Measurements from ENCODE around the gene FGF3.

FGF3 gene

DNA sequence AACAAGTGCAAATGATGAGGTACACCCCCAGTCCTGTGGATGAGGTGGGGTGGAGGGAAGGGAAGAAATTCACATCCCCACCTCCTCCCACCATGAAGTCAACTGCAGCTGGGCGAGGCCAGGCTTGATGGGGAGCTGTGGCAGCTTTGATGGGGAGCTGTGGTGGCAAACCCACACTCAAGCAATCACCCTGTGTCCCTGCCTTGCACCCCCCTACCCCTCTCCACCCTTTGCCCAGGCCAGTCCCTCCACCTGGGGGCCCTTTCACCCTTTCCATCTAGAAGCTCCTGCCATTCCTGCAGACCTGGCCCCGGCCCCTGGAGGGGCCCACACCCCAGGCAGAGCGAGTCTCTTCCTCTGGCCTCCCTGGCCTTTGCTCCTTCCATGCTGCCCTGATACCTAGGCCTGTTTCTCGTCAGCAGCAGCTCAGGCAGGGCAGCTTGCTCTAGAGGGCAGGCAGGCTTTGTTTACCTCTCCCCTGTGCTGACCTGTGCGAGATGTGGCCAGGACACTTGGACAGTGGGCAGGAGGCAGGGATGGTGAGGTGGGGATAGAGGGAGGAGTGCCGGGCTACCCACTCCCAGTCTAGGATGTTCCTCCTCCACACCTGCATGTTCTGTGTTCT, 4.5 kb upstream of the FGF3 start:
- DNase-seq (ENCODE audit: low spot score): peak; percentile 16

- no peak for DNase-seq (ENCODE audit: low spot score)
These were observed 3.7 kb upstream of the FGF3 start for GRCh38 chr11:69822676-69823494.

DNA sequence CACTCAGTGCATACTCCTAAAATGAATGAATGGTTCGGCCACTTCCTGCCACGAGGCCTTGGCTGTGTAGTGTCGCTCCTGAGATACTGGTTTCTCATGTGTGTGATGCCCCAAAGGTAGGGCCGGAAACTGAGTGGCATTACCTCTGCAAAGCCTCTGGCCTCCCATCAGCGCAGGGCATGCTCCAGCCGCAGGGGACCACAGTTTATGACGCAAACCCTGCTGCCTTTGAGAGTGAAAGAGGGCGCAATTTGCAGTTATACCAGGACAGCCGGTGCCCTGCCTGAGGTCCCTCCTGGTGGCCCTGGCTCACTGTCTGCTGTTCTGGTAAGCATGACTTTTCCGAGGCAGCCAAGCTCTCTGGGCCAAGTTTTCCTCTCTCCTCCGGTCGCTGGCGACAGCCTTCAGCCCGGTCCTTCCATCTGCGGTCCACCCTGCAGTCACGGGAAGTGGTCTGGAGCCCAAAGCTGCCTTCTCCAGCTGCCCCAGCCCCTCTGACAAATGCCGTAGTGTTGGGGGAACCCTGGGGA, 2.4 kb upstream of the FGF3 start:
- no peak for DNase-seq (ENCODE audit: low spot score)

GRCh38 chr11:69820441-69820840, 1.2 kb upstream of the FGF3 start:
- no peak for DNase-seq (ENCODE audit: low spot score)

DNA sequence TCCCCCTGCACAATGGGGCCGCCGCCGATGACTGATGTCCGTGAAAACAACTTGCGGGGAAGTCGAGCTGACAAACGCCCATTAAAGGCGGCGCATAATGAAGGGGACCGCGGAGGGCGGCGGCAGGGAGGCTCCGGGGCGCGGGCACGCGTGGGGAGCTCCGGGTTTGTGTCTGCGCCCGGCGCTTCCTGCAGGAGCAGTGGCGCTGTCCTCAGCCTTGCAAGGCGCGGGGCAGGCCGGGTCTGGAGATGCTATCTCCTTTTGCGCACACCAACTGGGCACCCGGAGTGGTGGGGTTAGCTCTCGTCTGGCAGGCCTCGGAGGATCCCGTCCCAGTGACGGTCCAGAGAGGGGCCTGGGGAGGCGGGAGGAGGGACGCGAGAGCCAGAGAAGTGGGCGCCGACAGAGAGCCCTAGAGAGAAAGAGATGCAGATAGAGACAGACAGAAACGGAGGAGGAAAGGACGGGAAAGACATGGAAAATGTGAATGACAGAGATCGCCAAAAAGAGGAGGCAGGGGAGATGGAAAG, 390 bp upstream of the FGF3 start:
- DNase-seq (ENCODE audit: low spot score): no peak

- DNase-seq (ENCODE audit: low spot score): no peak
These were observed 999 bp downstream of the FGF3 start for GRCh38 chr11:69818231-69818602.

GRCh38 chr11:69817265-69818230, 1.7 kb downstream of the FGF3 start:
- DNase-seq (ENCODE audit: low spot score): peak; percentile 90

- DNase-seq (ENCODE audit: low spot score): no peak
These were observed 2.5 kb downstream of the FGF3 start for GRCh38 chr11:69816671-69817070.

GRCh38 chr11:69815973-69816372, 3.2 kb downstream of the FGF3 start:
- no peak for DNase-seq (ENCODE audit: low spot score)

- DNase-seq (ENCODE audit: low spot score): no peak
These were observed 4.3 kb downstream of the FGF3 start for GRCh38 chr11:69814902-69815301.

DNA sequence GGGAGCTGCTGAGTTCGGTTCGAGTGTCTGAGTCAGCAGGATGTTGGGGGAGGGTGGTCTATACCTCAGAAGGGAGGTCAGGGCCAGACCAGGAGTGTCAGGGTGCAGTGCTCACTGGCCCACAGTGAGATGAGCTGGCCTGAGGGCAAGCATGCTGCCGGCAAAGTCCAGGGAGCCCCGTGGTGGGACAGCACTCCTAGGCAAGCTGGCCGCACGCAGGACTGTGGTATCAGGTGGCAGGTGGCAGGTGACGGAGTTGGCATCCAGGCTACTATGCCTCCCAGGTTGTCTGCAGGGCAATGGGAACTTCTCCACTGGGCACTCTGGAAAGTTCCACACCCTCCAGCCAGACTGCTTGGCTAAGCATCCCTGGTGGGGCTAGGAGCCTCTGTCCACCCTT, 4.8 kb downstream of the FGF3 start:
- DNase-seq (ENCODE audit: low spot score): no peak

DNA sequence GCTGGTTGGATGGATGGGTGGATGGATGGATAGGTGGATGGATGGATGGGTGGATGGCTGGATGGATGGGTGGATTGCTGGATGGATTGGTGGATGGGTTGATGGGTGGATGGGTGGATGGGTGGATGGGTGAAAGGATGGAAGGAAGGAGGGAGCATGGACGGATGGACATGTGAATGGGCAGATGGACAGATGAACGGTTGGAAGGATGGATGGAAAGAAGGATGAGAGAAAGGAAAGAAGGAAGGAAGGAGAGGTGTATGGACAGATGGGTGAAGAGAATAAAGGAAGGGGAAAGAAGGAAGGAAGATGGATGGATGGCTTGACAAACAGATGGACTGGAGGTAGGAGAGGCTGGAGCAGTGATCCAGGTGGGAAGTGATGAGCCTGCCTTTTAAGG, 5.4 kb downstream of the FGF3 start:
- DNase-seq (ENCODE audit: low spot score): no peak

- no peak for DNase-seq (ENCODE audit: low spot score)
These were observed 6.3 kb downstream of the FGF3 start for GRCh38 chr11:69812946-69813345.

- DNase-seq (ENCODE audit: low spot score): no peak
These were observed 7.0 kb downstream of the FGF3 start for GRCh38 chr11:69812256-69812655.

DNA sequence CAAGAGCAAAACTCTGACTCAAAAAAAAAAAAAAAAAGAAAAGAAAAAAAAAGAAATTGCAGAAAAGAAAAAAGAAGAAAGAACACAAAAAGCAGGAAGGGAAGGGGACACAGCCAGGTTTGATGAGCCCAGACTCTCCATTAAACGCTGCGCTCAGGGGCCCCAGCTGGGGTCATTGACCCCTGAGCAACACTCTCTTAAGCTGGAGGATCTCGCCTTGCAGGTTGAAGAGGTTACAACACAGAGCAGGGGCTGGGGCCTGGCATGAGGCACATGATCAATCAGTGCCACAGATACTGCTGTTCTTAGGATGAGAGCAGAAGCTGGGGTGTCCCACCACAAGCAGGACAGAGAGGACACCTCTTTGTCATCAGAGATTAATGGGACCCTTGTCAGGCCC, 7.8 kb downstream of the FGF3 start:
- DNase-seq (ENCODE audit: low spot score): no peak

- DNase-seq (ENCODE audit: low spot score): no peak
These were observed 8.7 kb downstream of the FGF3 start for GRCh38 chr11:69810289-69811118.

DNA sequence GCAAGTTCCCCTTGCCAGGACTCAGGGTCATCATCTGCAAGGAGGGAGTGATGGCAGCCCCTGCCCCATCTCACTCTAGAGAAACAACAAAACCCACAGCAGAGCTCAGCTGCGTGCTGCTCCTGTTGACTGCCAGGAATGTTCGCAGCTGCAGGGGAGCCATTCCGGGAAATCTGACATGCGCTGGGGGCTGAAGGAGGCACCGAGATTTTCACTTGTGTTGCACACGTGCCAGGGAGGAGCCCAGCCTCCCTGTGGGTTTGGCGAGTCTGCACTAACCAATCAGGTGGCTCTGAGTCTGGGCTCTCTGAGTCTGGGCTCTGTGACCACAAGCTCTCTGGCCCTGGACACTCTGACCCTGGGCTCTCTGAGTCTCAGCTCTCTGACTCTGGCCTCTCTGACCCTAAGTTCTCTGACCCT, 10.5 kb downstream of the FGF3 start:
- no peak for DNase-seq (ENCODE audit: low spot score)

GRCh38 chr11:69807106-69807815, 12.0 kb downstream of the FGF3 start:
- no peak for DNase-seq (ENCODE audit: low spot score)

GRCh38 chr11:69804769-69805508, 14.3 kb downstream of the FGF3 start:
- no peak for DNase-seq (ENCODE audit: low spot score)
